A673 (cell line): ENCODE measurements around the gene NCOA6. TPM values are rescaled to one million over a fixed set of nuclear protein-coding genes. Genes with fewer than 3 reads are reported as not detected.

ENCODE experiments used
- BruUV-seq: library from RNA; stranded (reverse); fragments of 400-500 nt; replicated peaks from 2 replicates; lab custom pipeline; 2021; lab: Mats Ljungman, UMichigan
- CTCF ChIA-PET: fragments of 300-600 bp; sonication (Branson Sonifier 250); formaldehyde crosslinking; loops from one replicate; lab custom pipeline; 2022; ENCODE audit warnings: antibody characterized with exemption; lab: Charles Lee
- POLR2A ChIA-PET: fragments of 300-600 bp; sonication (Branson Sonifier 250); formaldehyde crosslinking; loops from one replicate; lab custom pipeline; 2022; ENCODE audit warnings: antibody characterized with exemption; ENCODE audit not compliant: low non-redundant PET; lab: Charles Lee
- DNase-seq: peaks from one replicate; pipeline ENCODE4 v3.0.0-alpha.2; 2015; ENCODE audit warnings: low spot score
- H3K27ac ChIP-seq: fragments of 200-600 bp; sonication (generic); 2 replicates; pipeline ENCODE4 v1.5.1; 2016; ENCODE audit warnings: mixed run types, low read depth, mild to moderate bottlenecking, mixed read lengths, antibody characterized with exemption, low read length; ENCODE audit not compliant: poor library complexity, severe bottlenecking
- H3K27me3 ChIP-seq: fragments of 200-600 bp; sonication (generic); replicated peaks from 2 replicates; pipeline ENCODE4 v1.6.1; 2017; ENCODE audit warnings: mixed run types, low read depth, mild to moderate bottlenecking, mixed read lengths, antibody characterized with exemption, low read length; ENCODE audit not compliant: insufficient read depth, poor library complexity
- H3K36me3 ChIP-seq: fragments of 200-600 bp; sonication (generic); 2 replicates; pipeline ENCODE4 v1.6.1; 2016; ENCODE audit warnings: mixed run types, mild to moderate bottlenecking, mixed read lengths, antibody characterized with exemption, low read length; ENCODE audit not compliant: insufficient read depth, poor library complexity, severe bottlenecking
- H3K4me1 ChIP-seq: fragments of 200-600 bp; sonication (generic); 2 replicates; pipeline ENCODE4 v1.6.1; 2017; ENCODE audit warnings: mixed run types, mild to moderate bottlenecking, mixed read lengths, antibody characterized with exemption, low read length; ENCODE audit not compliant: insufficient read depth, poor library complexity, severe bottlenecking
- H3K4me3 ChIP-seq: fragments of 200-600 bp; sonication (generic); 2 replicates; pipeline ENCODE4 v1.5.1; 2016; ENCODE audit warnings: low read depth, mixed run types, mild to moderate bottlenecking, mixed read lengths, low read length; ENCODE audit not compliant: poor library complexity, severe bottlenecking
- H3K9me3 ChIP-seq: fragments of 200-600 bp; sonication (generic); 2 replicates; pipeline ENCODE4 v1.6.1; 2016; ENCODE audit warnings: mixed run types, low read depth, mild to moderate bottlenecking, mixed read lengths, antibody characterized with exemption, low read length; ENCODE audit not compliant: poor library complexity, severe bottlenecking
- EZH2 ChIP-seq: fragments of 200-600 bp; sonication (generic); IDR thresholded peaks from 2 replicates; pipeline ENCODE4 v1.6.1; 2017; ENCODE audit warnings: borderline replicate concordance, low read depth, mild to moderate bottlenecking, mixed read lengths, antibody characterized with exemption, low read length; ENCODE audit not compliant: poor library complexity, severe bottlenecking
- intact Hi-C: fragments of 100-400 bp; cut with micrococcal nuclease; formaldehyde crosslinking; loops from one replicate; pipeline ENCODE4 v1.10.0; 2022; ENCODE audit not compliant: unreplicated experiment
- total RNA-seq: library from RNA; stranded (reverse); gene quantifications from 2 replicates; pipeline ENCODE4 v1.2.3, GENCODE V29; 2021
- TF ChIP-seq, protein P1 (sequence below): fragments of 300-800, 200-600 bp; sonication (generic); conservative IDR thresholded peaks from 2 replicates; pipeline ENCODE4 v1.5.1; 2017; ENCODE audit warnings: low read depth, mild to moderate bottlenecking, antibody characterized with exemption, low read length, moderate library complexity, mixed read lengths

NCOA6 gene
- total RNA-seq, 1 experiment from 2014 or later, result 39.9 TPM

DNA sequence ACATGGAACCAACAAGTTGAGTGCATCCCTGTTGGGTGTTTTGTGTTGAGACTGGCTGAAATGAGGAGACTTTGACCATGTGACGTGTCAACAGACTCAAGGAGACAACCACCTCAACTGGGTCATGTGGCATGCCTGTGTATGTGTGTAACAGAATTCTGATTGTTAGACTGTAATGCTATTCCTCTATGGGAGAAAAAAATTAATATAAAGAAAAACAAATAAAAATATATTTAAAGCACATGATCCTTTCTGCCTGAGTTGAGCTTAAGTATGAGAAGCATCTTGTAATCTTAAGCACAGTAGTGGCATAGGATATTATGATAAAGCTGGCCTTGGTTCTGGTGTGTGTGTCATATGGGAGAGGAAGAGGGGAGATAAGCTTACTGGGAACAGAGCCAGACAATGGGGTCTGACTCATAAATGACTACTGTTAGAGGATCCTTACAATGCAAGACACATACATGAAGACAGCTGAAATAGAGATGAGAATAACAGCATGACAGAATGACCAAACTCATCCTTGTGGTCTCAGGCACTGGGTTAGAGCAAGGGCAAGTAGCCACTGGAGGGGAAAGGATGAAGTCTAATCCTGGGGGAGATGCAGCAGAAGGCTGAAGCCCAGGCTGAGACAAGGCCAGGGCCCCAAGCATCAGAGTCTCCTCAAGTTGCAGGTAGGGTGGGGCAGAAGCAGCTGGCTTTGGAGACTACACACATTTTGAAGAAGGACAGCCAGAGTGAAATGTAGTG is 112.1 kb downstream of the NCOA6 start:
- no peaks in the 10 kb centered on the region for H3K27me3 ChIP-seq
- POLR2A ChIA-PET, result no interaction called here
- peaks cover 14% of the 10 kb centered on the region for H3K4me1 ChIP-seq
- peaks cover 7% of the 10 kb centered on the region for H3K36me3 ChIP-seq
- CTCF ChIA-PET, result interaction anchor here (0.5 kb wide), 1 partner anchor 121 kb away, joined by 14 read pairs; no protein-coding TSS in a partner anchor
- H3K4me3 ChIP-seq, result no peak overlapping the region
- intact Hi-C loops, result no loop called here
- H3K9me3 ChIP-seq, result no peaks in the 10 kb centered on the region
- TF ChIP-seq, protein P1, sequence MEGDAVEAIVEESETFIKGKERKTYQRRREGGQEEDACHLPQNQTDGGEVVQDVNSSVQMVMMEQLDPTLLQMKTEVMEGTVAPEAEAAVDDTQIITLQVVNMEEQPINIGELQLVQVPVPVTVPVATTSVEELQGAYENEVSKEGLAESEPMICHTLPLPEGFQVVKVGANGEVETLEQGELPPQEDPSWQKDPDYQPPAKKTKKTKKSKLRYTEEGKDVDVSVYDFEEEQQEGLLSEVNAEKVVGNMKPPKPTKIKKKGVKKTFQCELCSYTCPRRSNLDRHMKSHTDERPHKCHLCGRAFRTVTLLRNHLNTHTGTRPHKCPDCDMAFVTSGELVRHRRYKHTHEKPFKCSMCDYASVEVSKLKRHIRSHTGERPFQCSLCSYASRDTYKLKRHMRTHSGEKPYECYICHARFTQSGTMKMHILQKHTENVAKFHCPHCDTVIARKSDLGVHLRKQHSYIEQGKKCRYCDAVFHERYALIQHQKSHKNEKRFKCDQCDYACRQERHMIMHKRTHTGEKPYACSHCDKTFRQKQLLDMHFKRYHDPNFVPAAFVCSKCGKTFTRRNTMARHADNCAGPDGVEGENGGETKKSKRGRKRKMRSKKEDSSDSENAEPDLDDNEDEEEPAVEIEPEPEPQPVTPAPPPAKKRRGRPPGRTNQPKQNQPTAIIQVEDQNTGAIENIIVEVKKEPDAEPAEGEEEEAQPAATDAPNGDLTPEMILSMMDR, result no peak
- no peak for TF ChIP-seq EZH2
- peak; percentile 90 for DNase-seq
- BruUV-seq, result no TSS peak
- H3K27ac ChIP-seq, result no peak overlapping the region

DNA sequence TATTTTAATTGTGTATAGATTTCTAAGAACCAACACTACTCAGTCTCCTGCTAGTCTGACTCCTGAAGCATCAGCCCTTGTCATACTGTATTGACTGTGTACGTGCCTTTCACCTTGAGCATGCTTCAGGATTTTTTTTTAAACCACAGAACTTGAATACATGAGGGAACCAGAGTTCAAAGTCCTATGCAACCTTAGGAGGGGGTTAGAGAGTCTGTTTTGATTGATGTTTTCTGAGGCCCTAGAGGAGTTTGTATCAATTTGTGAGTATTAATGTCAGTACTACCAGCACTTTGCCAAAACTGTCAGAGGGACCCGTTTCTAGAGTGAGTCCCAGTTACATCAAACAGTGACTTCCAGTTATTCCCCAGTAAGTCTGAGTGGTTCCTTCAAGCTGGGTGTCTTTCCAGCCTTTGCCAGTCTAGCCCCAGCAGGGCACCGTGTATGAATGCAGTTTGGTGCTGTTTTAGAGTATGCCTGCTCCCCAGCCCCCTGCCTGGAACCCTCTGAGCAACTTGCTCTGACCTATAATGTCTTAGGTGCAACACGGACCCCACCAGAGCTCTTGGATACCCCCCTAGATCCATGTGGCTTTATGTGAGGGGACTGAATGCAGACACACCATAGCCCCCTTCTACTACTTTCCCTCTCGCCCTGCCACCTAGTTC is 112.8 kb downstream of the NCOA6 start:
- DNase-seq, result no peak
- ChIA-PET CTCF (no interaction called here), POLR2A (interaction anchor here (0.7 kb wide), 1 partner anchor 16 kb away, joined by 5 read pairs; no protein-coding TSS in a partner anchor)
- TF ChIP-seq, protein P1, result no peak
- no peak for TF ChIP-seq EZH2
- Histone ChIP-seq H3K4me3 (no peak overlapping the region), H3K27ac (no peak overlapping the region), H3K36me3 (peaks cover 4% of the 10 kb centered on the region), H3K9me3 (no peaks in the 10 kb centered on the region), H3K4me1 (peaks cover 17% of the 10 kb centered on the region), H3K27me3 (no peaks in the 10 kb centered on the region)
- BruUV-seq, result no TSS peak
- intact Hi-C loops, result no loop called here

DNA sequence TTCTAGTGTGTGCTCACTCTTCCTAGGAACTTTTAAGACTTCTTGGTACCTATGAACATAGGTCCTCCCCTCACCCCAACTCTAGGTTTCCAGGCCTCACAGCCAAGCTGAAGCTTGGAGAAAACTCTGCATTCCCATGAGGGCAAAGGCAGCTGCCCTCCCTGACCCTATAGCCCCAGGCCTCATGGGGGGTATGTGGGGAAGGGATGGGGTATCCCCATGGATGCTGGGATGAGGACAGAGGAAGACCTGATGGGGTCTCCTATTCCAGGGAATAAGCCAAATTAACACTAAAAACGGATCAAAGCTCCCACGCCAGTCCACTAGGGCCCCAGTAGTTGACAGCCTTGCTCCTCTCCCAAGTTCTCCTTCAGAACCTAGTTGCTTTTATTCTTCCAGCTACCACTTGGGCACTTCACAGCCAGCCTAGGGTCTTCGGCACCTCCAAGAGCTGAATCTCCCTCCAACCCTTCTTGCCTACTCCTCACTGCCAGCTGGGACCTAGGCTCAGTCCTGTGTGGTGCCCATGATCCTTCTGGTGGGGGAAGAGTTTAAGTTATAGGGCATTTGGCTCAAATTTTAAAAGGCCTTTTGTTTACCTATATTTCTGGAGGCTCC is 113.5 kb downstream of the NCOA6 start:
- TF ChIP-seq, protein P1, result no peak
- no peak for TF ChIP-seq EZH2
- no peak for DNase-seq
- no TSS peak for BruUV-seq
- no peak overlapping the region for H3K4me3 ChIP-seq
- peaks cover 17% of the 10 kb centered on the region for H3K4me1 ChIP-seq
- ChIA-PET POLR2A (interaction anchor here (0.7 kb wide), 1 partner anchor 15 kb away, joined by 5 read pairs; no protein-coding TSS in a partner anchor), CTCF (no interaction called here)
- no peaks in the 10 kb centered on the region for H3K27me3 ChIP-seq
- no peaks in the 10 kb centered on the region for H3K36me3 ChIP-seq
- no peak overlapping the region for H3K27ac ChIP-seq
- intact Hi-C loops, result no loop called here
- no peaks in the 10 kb centered on the region for H3K9me3 ChIP-seq
